NB4 (cell line): ENCODE measurements around the gene RAB24.

Source experiments
- CTCF ChIP-seq: IDR thresholded peaks from one replicate; pipeline ENCODE4 v1.5.1; 2012; ENCODE audit warnings: low read depth, low read length
- MYC ChIP-seq: IDR thresholded peaks from 2 replicates; pipeline ENCODE4 v1.6.1; 2011; ENCODE audit warnings: low read depth, low read length

- TF ChIP-seq CTCF (no peak), MYC (no peak)
These were observed 27.6 kb downstream of the RAB24 start for GRCh38 chr5:177275883-177276282.
